Peyer's patch (tissue), 4 donors: ENCODE data around the gene OR4C46. TPM values are rescaled to one million over a fixed set of nuclear protein-coding genes. Genes with fewer than 3 reads are reported as not detected.
"Not testable (repeated sequence)": the region's sequence is repeated elsewhere in the genome, so short reads cannot be mapped to it uniquely, and the experiment has no call there.

Source experiments
- DNase-seq, 3 donors: peaks; one replicate each; pipeline ENCODE4 v3.0.0-alpha.2; 2017 to 2019
- H3K27ac ChIP-seq, 4 donors: fragments of 200-600 bp; sonication (generic); one replicate each; pipeline ENCODE4 v1.5.1; 2016 to 2019
- H3K27me3 ChIP-seq, 2 donors: fragments of 200-600 bp; sonication (generic); one replicate each; pipeline ENCODE4 v1.5.1; 2019
- H3K36me3 ChIP-seq, 3 donors: fragments of 200-600 bp; sonication (generic); one replicate each; pipeline ENCODE4 v1.5.1; 2016 to 2019
- H3K4me1 ChIP-seq, 4 donors: fragments of 200-600 bp; sonication (generic); one replicate each; pipeline ENCODE4 v1.5.1; 2016 to 2019
- H3K4me3 ChIP-seq, 4 donors: fragments of 200-600 bp; sonication (generic); 1 replicate in 3 of 4; 2 replicates in 1 of 4; pipeline ENCODE4 v1.5.1; 2016 to 2019; ENCODE audit warnings: mild to moderate bottlenecking in 1 of 4
- H3K9me3 ChIP-seq, 4 donors: fragments of 200-600 bp; sonication (generic); one replicate each; pipeline ENCODE4 v1.5.1; 2016 to 2019; ENCODE audit warnings: mild to moderate bottlenecking in 1 of 4
- CTCF ChIP-seq, 6 experiments: fragments of 450-650 bp in 4 of 6; fragments of 200-600 bp in 2 of 6; sonication (generic) in 1 of 6; IDR thresholded peaks; one replicate each; pipeline ENCODE4 v1.5.1; 2017 to 2019; ENCODE audit warnings: antibody characterized with exemption in 6 of 6, mild to moderate bottlenecking in 3 of 6, moderate library complexity in 1 of 6
- POLR2A ChIP-seq, 2 donors: fragments of 450-650 bp; IDR thresholded peaks; one replicate each; pipeline ENCODE4 v1.5.1; 2017; ENCODE audit warnings: antibody characterized with exemption in 2 of 2, mild to moderate bottlenecking in 2 of 2, moderate library complexity in 2 of 2
- total RNA-seq, 4 donors: library from RNA; depleted of rRNA; stranded (reverse); fragments of >200 nt; gene quantifications; one replicate each; pipeline ENCODE4 v1.1.0, GENCODE V29; 2016

OR4C46 gene
- total RNA-seq: not detected

- Histone ChIP-seq H3K4me1 (no peaks in the 10 kb centered on the region), H3K36me3 (no peaks in the 10 kb centered on the region), H3K4me3 (no peak within 1 kb of the TSS), H3K27me3 (no peaks in the 10 kb centered on the region), H3K9me3 (peaks cover 0 to 2% (median 0%) of the 10 kb centered on the region in 4 donors), H3K27ac (no peak within 1 kb of the TSS)
- DNase-seq: no peak
- TF ChIP-seq CTCF (IDR thresholded peaks at IDR 0.05): no peak
Measured at GRCh38 chr11:54603898-54604297, at the start of gene OR4C46. Gene OR4C46, minus strand, starts transcription at chr11:54603998. Its CDS starts 0 bp downstream, at chr11:54603998.

- not testable (repeated sequence) for H3K9me3 ChIP-seq, DNase-seq, H3K4me1 ChIP-seq, H3K27ac ChIP-seq, H3K36me3 ChIP-seq, H3K4me3 ChIP-seq, H3K27me3 ChIP-seq
Measured at GRCh38 chr11:54645606-54646005, 41.8 kb upstream of the OR4C46 start.

- DNase-seq, H3K27me3 ChIP-seq, H3K27ac ChIP-seq, H3K36me3 ChIP-seq, H3K4me3 ChIP-seq, H3K4me1 ChIP-seq: not testable (repeated sequence)
- H3K9me3 ChIP-seq: peaks cover 0 to 31% (median 3%) of the 10 kb centered on the region in 4 donors
Measured at GRCh38 chr11:54561439-54561838, 42.4 kb downstream of the OR4C46 start.

GRCh38 chr11:54558919-54559318 is 44.9 kb downstream of the OR4C46 start:
- Histone ChIP-seq H3K36me3 (no peaks in the 10 kb centered on the region), H3K4me3 (no peak overlapping the region), H3K9me3 (peaks cover 0 to 26% (median 3%) of the 10 kb centered on the region in 4 donors), H3K4me1 (no peaks in the 10 kb centered on the region), H3K27me3 (no peaks in the 10 kb centered on the region), H3K27ac (no peak overlapping the region)
- TF ChIP-seq POLR2A (IDR thresholded peaks at IDR 0.05): no peak
- no peak for TF ChIP-seq CTCF (IDR thresholded peaks at IDR 0.05)
- DNase-seq: no peak

GRCh38 chr11:54558407-54558806 is 45.4 kb downstream of the OR4C46 start:
- Histone ChIP-seq H3K9me3 (peaks cover 0 to 26% (median 3%) of the 10 kb centered on the region in 4 donors), H3K36me3 (no peaks in the 10 kb centered on the region), H3K27ac (no peak overlapping the region), H3K4me1 (no peaks in the 10 kb centered on the region), H3K4me3 (no peak overlapping the region), H3K27me3 (no peaks in the 10 kb centered on the region)
- DNase-seq: no peak
- no peak for TF ChIP-seq CTCF (IDR thresholded peaks at IDR 0.05)
- TF ChIP-seq POLR2A (IDR thresholded peaks at IDR 0.05): no peak

Other genes with a start within 250 kb of the OR4C46 start
- gene OR4A5, start 102.8 kb upstream of the OR4C46 start, total RNA-seq: not detected